Measurements from ENCODE around the gene GALM.

DNA sequence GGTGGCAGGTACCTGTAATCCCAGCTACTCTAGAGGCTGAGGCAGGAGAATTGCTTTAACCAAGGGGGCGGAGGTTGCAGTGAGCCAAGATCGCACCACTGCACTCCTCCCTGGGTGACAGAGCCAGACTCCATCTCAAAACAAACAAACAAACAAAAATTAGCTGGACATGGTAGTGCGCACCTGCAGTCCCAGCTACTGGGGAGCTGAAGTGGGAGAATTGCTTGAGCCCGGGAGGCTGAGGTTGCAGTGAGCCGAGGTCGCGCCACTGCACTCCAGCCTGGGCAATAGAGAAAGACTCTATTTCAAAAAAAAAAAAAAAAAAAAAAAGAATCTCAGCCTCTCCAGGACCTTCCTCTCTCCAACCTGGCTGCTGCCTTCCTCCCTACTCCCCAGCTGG lies 65.2 kb downstream of the GALM start:
- TF ChIP-seq, protein P1, sequence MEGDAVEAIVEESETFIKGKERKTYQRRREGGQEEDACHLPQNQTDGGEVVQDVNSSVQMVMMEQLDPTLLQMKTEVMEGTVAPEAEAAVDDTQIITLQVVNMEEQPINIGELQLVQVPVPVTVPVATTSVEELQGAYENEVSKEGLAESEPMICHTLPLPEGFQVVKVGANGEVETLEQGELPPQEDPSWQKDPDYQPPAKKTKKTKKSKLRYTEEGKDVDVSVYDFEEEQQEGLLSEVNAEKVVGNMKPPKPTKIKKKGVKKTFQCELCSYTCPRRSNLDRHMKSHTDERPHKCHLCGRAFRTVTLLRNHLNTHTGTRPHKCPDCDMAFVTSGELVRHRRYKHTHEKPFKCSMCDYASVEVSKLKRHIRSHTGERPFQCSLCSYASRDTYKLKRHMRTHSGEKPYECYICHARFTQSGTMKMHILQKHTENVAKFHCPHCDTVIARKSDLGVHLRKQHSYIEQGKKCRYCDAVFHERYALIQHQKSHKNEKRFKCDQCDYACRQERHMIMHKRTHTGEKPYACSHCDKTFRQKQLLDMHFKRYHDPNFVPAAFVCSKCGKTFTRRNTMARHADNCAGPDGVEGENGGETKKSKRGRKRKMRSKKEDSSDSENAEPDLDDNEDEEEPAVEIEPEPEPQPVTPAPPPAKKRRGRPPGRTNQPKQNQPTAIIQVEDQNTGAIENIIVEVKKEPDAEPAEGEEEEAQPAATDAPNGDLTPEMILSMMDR (IDR thresholded peaks at IDR 0.05; ENCODE audit: extremely low read depth in 1 of 2, insufficient read depth in 1 of 2, low read depth in 1 of 2, low read length in 2 of 2) = no peak
- TF ChIP-seq, protein P2, sequence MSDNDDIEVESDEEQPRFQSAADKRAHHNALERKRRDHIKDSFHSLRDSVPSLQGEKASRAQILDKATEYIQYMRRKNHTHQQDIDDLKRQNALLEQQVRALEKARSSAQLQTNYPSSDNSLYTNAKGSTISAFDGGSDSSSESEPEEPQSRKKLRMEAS (IDR thresholded peaks at IDR 0.05; ENCODE audit: insufficient read depth, insufficient read length) = no peak
- TF ChIP-seq POLR2A (IDR thresholded peaks at IDR 0.05; ENCODE audit: low read depth, low read length) (no peak), JUN (IDR thresholded peaks at IDR 0.05; ENCODE audit: borderline replicate concordance, insufficient read depth, insufficient read length, low read depth) (no peak)

All from endothelial cell of umbilical vein (primary cell).